ENCODE measurements around the gene NECTIN3. TPM values are rescaled to one million over a fixed set of nuclear protein-coding genes. Genes with fewer than 3 reads are reported as not detected.

Gene NECTIN3
- total RNA-seq, 1 experiment from 2014 or later: 18.8 TPM

DNA sequence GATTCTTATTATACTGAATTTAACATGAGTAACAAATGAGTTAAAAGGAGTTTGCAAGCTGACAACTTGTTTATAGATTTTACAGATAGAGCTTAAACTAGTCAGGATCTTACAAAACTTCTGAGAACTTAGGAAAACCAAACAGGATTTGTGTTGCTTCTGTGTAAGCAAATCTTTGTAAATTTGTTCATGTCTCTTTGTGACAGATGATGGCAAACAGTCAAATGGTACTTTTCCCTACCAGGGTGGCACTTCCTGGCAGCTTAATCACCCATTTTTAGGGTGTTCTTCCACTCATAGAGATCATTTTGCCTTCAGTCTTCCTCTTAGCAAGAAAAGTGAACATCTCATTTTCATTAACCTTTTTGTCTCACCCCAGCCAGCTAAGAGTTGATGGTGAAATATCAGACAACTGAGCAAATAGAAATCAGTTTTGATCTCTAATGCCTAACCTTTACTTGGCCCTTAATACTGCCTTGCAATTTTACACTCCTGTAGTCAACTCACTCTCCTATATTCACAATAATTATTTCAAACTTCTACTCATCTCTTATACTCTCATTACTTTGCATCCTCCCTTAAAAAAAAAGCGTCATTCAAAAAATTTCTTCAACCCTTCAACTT is 23.7 kb upstream of the NECTIN3 start:
- POLR2A ChIA-PET: no interaction called here
- H3K27me3 ChIP-seq (ENCODE audit: control insufficient read depth, insufficient read depth, low read length): no peaks in the 10 kb centered on the region
- ATAC-seq: no peak
- no peaks in the 10 kb centered on the region for H3K9me3 ChIP-seq (ENCODE audit: control insufficient read depth, insufficient read depth, low read depth, low read length)
- intact Hi-C loops (cut with micrococcal nuclease; ENCODE audit: unreplicated experiment) (no loop called here), in situ Hi-C loops (cut with HindIII; ENCODE audit: low pct_unique_long_range_greater_than_20kb, low sequenced_read_pairs) (no loop called here)
- H3K36me3 ChIP-seq (ENCODE audit: control insufficient read depth, insufficient read depth, low read length): no peaks in the 10 kb centered on the region
- no peak for DNase-seq (ENCODE audit: low read depth, low spot score)
- CTCF ChIA-PET: no interaction called here
- TF ChIP-seq SIN3A (IDR thresholded peaks at IDR 0.05; ENCODE audit: borderline replicate concordance, insufficient read depth, low read depth, low read length): no peak
- TF ChIP-seq, protein P1, sequence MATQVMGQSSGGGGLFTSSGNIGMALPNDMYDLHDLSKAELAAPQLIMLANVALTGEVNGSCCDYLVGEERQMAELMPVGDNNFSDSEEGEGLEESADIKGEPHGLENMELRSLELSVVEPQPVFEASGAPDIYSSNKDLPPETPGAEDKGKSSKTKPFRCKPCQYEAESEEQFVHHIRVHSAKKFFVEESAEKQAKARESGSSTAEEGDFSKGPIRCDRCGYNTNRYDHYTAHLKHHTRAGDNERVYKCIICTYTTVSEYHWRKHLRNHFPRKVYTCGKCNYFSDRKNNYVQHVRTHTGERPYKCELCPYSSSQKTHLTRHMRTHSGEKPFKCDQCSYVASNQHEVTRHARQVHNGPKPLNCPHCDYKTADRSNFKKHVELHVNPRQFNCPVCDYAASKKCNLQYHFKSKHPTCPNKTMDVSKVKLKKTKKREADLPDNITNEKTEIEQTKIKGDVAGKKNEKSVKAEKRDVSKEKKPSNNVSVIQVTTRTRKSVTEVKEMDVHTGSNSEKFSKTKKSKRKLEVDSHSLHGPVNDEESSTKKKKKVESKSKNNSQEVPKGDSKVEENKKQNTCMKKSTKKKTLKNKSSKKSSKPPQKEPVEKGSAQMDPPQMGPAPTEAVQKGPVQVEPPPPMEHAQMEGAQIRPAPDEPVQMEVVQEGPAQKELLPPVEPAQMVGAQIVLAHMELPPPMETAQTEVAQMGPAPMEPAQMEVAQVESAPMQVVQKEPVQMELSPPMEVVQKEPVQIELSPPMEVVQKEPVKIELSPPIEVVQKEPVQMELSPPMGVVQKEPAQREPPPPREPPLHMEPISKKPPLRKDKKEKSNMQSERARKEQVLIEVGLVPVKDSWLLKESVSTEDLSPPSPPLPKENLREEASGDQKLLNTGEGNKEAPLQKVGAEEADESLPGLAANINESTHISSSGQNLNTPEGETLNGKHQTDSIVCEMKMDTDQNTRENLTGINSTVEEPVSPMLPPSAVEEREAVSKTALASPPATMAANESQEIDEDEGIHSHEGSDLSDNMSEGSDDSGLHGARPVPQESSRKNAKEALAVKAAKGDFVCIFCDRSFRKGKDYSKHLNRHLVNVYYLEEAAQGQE (IDR thresholded peaks at IDR 0.05; ENCODE audit: insufficient read depth in 1 of 2, low read depth in 2 of 2, low read length in 1 of 2): no peak
- H3K4me3 ChIP-seq (ENCODE audit: low read depth in 2 of 2, low read length in 2 of 2): no peak overlapping the region
- H3K4me1 ChIP-seq (ENCODE audit: control insufficient read depth, insufficient read depth, low read length): no peaks in the 10 kb centered on the region
- BruUV-seq (replicated peaks): no TSS peak
- no peak overlapping the region for H3K27ac ChIP-seq (ENCODE audit: low read length)

DNA sequence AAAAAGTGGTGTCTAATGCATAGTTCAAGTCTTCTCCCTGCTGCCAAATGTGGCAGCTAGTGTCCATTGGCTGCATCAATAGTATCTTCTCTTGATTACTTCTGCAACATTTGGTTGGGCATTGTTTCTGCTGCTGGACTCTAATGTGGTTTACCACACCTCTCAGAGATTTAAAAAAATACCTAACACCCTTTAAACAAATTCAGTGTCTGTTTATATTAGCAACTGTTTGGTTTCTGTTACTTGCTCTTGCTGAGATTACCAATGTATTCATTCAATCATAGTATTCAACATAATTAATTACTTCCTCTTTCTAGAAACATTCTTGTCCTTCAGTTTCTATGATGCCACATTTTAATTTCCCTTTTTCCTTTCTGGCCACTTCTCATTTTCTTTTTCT is 20.3 kb upstream of the NECTIN3 start:
- Histone ChIP-seq H3K4me3 (ENCODE audit: low read depth in 2 of 2, low read length in 2 of 2) (no peak overlapping the region), H3K36me3 (ENCODE audit: control insufficient read depth, insufficient read depth, low read length) (no peaks in the 10 kb centered on the region), H3K4me1 (ENCODE audit: control insufficient read depth, insufficient read depth, low read length) (no peaks in the 10 kb centered on the region), H3K27me3 (ENCODE audit: control insufficient read depth, insufficient read depth, low read length) (no peaks in the 10 kb centered on the region), H3K9me3 (ENCODE audit: control insufficient read depth, insufficient read depth, low read depth, low read length) (no peaks in the 10 kb centered on the region), H3K27ac (ENCODE audit: low read length) (no peak overlapping the region)
- ChIA-PET POLR2A (no interaction called here), CTCF (no interaction called here)
- DNase-seq (ENCODE audit: low read depth, low spot score) (no peak), ATAC-seq (no peak)
- intact Hi-C loops (cut with micrococcal nuclease; ENCODE audit: unreplicated experiment): no loop called here
- TF ChIP-seq SIN3A (IDR thresholded peaks at IDR 0.05; ENCODE audit: borderline replicate concordance, insufficient read depth, low read depth, low read length) (no peak), TCF7L2 (IDR thresholded peaks at IDR 0.05; ENCODE audit: low read depth, low read length) (no peak), POLR2AphosphoS5 (IDR thresholded peaks at IDR 0.05; ENCODE audit: low read depth, low read length) (no peak)
- TF ChIP-seq, protein P1 (IDR thresholded peaks at IDR 0.05; ENCODE audit: insufficient read depth in 1 of 2, low read depth in 2 of 2, low read length in 1 of 2): no peak
- TF ChIP-seq, protein P2, sequence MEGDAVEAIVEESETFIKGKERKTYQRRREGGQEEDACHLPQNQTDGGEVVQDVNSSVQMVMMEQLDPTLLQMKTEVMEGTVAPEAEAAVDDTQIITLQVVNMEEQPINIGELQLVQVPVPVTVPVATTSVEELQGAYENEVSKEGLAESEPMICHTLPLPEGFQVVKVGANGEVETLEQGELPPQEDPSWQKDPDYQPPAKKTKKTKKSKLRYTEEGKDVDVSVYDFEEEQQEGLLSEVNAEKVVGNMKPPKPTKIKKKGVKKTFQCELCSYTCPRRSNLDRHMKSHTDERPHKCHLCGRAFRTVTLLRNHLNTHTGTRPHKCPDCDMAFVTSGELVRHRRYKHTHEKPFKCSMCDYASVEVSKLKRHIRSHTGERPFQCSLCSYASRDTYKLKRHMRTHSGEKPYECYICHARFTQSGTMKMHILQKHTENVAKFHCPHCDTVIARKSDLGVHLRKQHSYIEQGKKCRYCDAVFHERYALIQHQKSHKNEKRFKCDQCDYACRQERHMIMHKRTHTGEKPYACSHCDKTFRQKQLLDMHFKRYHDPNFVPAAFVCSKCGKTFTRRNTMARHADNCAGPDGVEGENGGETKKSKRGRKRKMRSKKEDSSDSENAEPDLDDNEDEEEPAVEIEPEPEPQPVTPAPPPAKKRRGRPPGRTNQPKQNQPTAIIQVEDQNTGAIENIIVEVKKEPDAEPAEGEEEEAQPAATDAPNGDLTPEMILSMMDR (IDR thresholded peaks at IDR 0.05): no peak
- no TSS peak for BruUV-seq (replicated peaks)
- in situ Hi-C loops (cut with HindIII; ENCODE audit: low pct_unique_long_range_greater_than_20kb, low sequenced_read_pairs): no loop called here

All from Panc1 (cell line).